WTC11 (cell line): ENCODE results near the gene U2AF1L4. TPM values are rescaled to one million over a fixed set of nuclear protein-coding genes. Genes with fewer than 3 reads are reported as not detected.

Experiments used
- ATAC-seq: fragments of 200-7000 bp; cut with Tn5 transposase; 2 replicates; pipeline ENCODE4 v1.10.0; 2021; ENCODE audit warnings: mild to moderate bottlenecking, moderate library complexity
- CTCF ChIA-PET: fragments of 300-600 bp; sonication (Branson Sonifier 250); formaldehyde crosslinking; loops from one replicate; lab custom pipeline; 2021; ENCODE audit warnings: antibody characterized with exemption; lab: Charles Lee
- POLR2A ChIA-PET: fragments of 350-600 bp; sonication (Branson Sonifier 250); formaldehyde crosslinking; loops from one replicate; lab custom pipeline; 2021; ENCODE audit warnings: antibody characterized with exemption; lab: Charles Lee
- DNase-seq: peaks from one replicate; pipeline ENCODE4 v3.0.0; 2021; ENCODE audit warnings: low spot score
- H3K27ac Mint-ChIP-seq: 2 replicates; pipeline ENCODE4 v1.8.0; 2021; ENCODE audit warnings: mixed read lengths
- H3K27me3 Mint-ChIP-seq: 2 replicates; pipeline ENCODE4 v1.8.0; 2021; ENCODE audit warnings: low read depth, mild to moderate bottlenecking, moderate library complexity, mixed read lengths
- H3K36me3 Mint-ChIP-seq: 2 replicates; pipeline ENCODE4 v1.8.0; 2021; ENCODE audit warnings: mixed read lengths
- H3K4me1 Mint-ChIP-seq: 2 replicates; pipeline ENCODE4 v1.8.0; 2022; ENCODE audit warnings: mixed read lengths
- H3K4me3 Mint-ChIP-seq: 2 replicates; pipeline ENCODE4 v1.8.0; 2021; ENCODE audit warnings: mild to moderate bottlenecking, moderate library complexity, mixed read lengths
- H3K9me3 Mint-ChIP-seq: 2 replicates; pipeline ENCODE4 v1.8.0; 2021; ENCODE audit warnings: mixed read lengths
- ATF1 ChIP-seq: sonication (generic); formaldehyde crosslinking; IDR thresholded peaks from 2 replicates; pipeline ENCODE4 v1.8.1; 2023; ENCODE audit warnings: mild to moderate bottlenecking, moderate library complexity, missing genetic modification reagents
- ATF3 ChIP-seq: sonication (generic); formaldehyde crosslinking; conservative IDR thresholded peaks from 2 replicates; pipeline ENCODE4 v1.8.1; 2022; ENCODE audit warnings: mild to moderate bottlenecking, missing genetic modification reagents
- CREM ChIP-seq: sonication (generic); formaldehyde crosslinking; IDR thresholded peaks from 2 replicates; pipeline ENCODE4 v1.8.1; 2022; ENCODE audit warnings: mild to moderate bottlenecking, missing genetic modification reagents, moderate library complexity
- EMX1 ChIP-seq: fragments of 250-450 bp; sonication (Bioruptor Pico); IDR thresholded peaks from 2 replicates; pipeline ENCODE4 v1.8.0; 2021; ENCODE audit warnings: mild to moderate bottlenecking
- ETV6 ChIP-seq: sonication (generic); formaldehyde crosslinking; IDR thresholded peaks from 2 replicates; pipeline ENCODE4 v1.8.1; 2022; ENCODE audit warnings: mild to moderate bottlenecking, missing genetic modification reagents
- FOXP4 ChIP-seq: sonication (generic); formaldehyde crosslinking; IDR thresholded peaks from 2 replicates; pipeline ENCODE4 v1.8.0; 2022; ENCODE audit warnings: mild to moderate bottlenecking, missing genetic modification reagents
- HMGA2 ChIP-seq: fragments of 250-450 bp; sonication (Bioruptor Pico); IDR thresholded peaks from 2 replicates; pipeline ENCODE4 v1.4.0; 2021; ENCODE audit warnings: mild to moderate bottlenecking, moderate library complexity
- IRF1 ChIP-seq: sonication (generic); formaldehyde crosslinking; IDR thresholded peaks from 2 replicates; pipeline ENCODE4 v1.8.0; 2023; ENCODE audit warnings: missing genetic modification reagents
- JAZF1 ChIP-seq: fragments of 250-450 bp; sonication (Bioruptor Pico); IDR thresholded peaks from 2 replicates; pipeline ENCODE4 v1.9.0; 2021; ENCODE audit warnings: moderate library complexity, mild to moderate bottlenecking, inconsistent platforms
- KAT7 ChIP-seq: sonication (generic); formaldehyde crosslinking; IDR thresholded peaks from 2 replicates; pipeline ENCODE4 v1.8.1; 2023; ENCODE audit warnings: missing genetic modification reagents, mild to moderate bottlenecking, borderline replicate concordance
- NR1H2 ChIP-seq: sonication (generic); formaldehyde crosslinking; IDR thresholded peaks from 2 replicates; pipeline ENCODE4 v1.9.0; 2021; ENCODE audit warnings: mild to moderate bottlenecking, moderate library complexity, missing genetic modification reagents
- PRDM15 ChIP-seq: sonication (generic); formaldehyde crosslinking; IDR thresholded peaks from 2 replicates; pipeline ENCODE4 v1.8.0; 2022; ENCODE audit warnings: missing genetic modification reagents
- PREB ChIP-seq: sonication (generic); formaldehyde crosslinking; IDR thresholded peaks from 2 replicates; pipeline ENCODE4 v1.8.1; 2022; ENCODE audit warnings: mild to moderate bottlenecking, missing genetic modification reagents, moderate library complexity, borderline replicate concordance
- PRRX2 ChIP-seq: fragments of 250-450 bp; sonication (Bioruptor Pico); IDR thresholded peaks from 2 replicates; pipeline ENCODE4 v1.8.0; 2021; ENCODE audit warnings: mild to moderate bottlenecking
- SMAD3 ChIP-seq: sonication (generic); formaldehyde crosslinking; IDR thresholded peaks from 2 replicates; pipeline ENCODE4 v1.8.0; 2022; ENCODE audit warnings: missing genetic modification reagents, mild to moderate bottlenecking, borderline replicate concordance
- TCF7 ChIP-seq: sonication (generic); formaldehyde crosslinking; IDR thresholded peaks from 2 replicates; pipeline ENCODE4 v1.8.0; 2022; ENCODE audit warnings: mild to moderate bottlenecking, low read depth, missing genetic modification reagents, moderate library complexity
- ZBTB43 ChIP-seq: sonication (generic); formaldehyde crosslinking; IDR thresholded peaks from 2 replicates; pipeline ENCODE4 v1.8.1; 2023; ENCODE audit warnings: mild to moderate bottlenecking, missing genetic modification reagents
- ZNF219 ChIP-seq: sonication (generic); formaldehyde crosslinking; IDR thresholded peaks from 2 replicates; pipeline ENCODE4 v1.8.0; 2023; ENCODE audit warnings: missing genetic modification reagents, mild to moderate bottlenecking, borderline replicate concordance
- ZNF263 ChIP-seq: sonication (generic); formaldehyde crosslinking; IDR thresholded peaks from 2 replicates; pipeline ENCODE4 v1.8.1; 2022; ENCODE audit warnings: low read depth, mild to moderate bottlenecking, moderate library complexity, missing genetic modification reagents
- ZNF423 ChIP-seq: fragments of 250-450 bp; sonication (Bioruptor Pico); IDR thresholded peaks from 2 replicates; pipeline ENCODE4 v2.1.2; 2022; ENCODE audit warnings: mild to moderate bottlenecking, moderate library complexity
- total RNA-seq: library from RNA; stranded (reverse); gene quantifications from 3 replicates; pipeline ENCODE4 v1.2.3, GENCODE V29; 2021

The U2AF1L4 gene
- total RNA-seq, 1 experiment from 2014 or later: 20.9 TPM

GRCh38 chr19:35792888-35793287, 47.7 kb upstream of the U2AF1L4 start (continued):
- TF ChIP-seq PRDM15 (CRISPR knock-in tag) (no peak), IRF1 (no peak)
- TF ChIP-seq, all 79 proteins: peak for 0

GRCh38 chr19:35792312-35792711, 47.1 kb upstream of the U2AF1L4 start:
- peaks cover 7% of the 10 kb centered on the region for H3K4me1 Mint-ChIP-seq
- H3K27me3 Mint-ChIP-seq: peaks cover 26% of the 10 kb centered on the region
- DNase-seq: no peak
- no peaks in the 10 kb centered on the region for H3K36me3 Mint-ChIP-seq
- H3K9me3 Mint-ChIP-seq: no peaks in the 10 kb centered on the region
- ATAC-seq: no peak
- ChIA-PET CTCF (interaction anchor here (2.8 kb wide), 1 partner anchor 8 kb away, joined by 11 read pairs; no protein-coding TSS in a partner anchor), POLR2A (no interaction called here)
- H3K27ac Mint-ChIP-seq: no peak overlapping the region
- no peak overlapping the region for H3K4me3 Mint-ChIP-seq
- TF ChIP-seq PRRX2 (no peak), KAT7 (CRISPR knock-in tag) (no peak), EMX1 (CRISPR knock-in tag) (no peak), ZBTB43 (CRISPR knock-in tag) (no peak), PREB (CRISPR knock-in tag) (no peak), ZNF423 (CRISPR knock-in tag) (no peak), CREM (CRISPR knock-in tag) (no peak), ZNF219 (CRISPR knock-in tag) (no peak), ZNF263 (CRISPR knock-in tag) (no peak), ATF1 (CRISPR knock-in tag) (no peak), NR1H2 (CRISPR knock-in tag) (no peak), SMAD3 (no peak), TCF7 (no peak), HMGA2 (CRISPR knock-in tag) (no peak), JAZF1 (no peak), ATF3 (CRISPR knock-in tag) (no peak), FOXP4 (CRISPR knock-in tag) (no peak), ETV6 (CRISPR knock-in tag) (no peak)
- TF ChIP-seq, all 79 proteins: peak for 0
